ENCODE results near the gene PCNX3.

The PCNX3 gene

DNA sequence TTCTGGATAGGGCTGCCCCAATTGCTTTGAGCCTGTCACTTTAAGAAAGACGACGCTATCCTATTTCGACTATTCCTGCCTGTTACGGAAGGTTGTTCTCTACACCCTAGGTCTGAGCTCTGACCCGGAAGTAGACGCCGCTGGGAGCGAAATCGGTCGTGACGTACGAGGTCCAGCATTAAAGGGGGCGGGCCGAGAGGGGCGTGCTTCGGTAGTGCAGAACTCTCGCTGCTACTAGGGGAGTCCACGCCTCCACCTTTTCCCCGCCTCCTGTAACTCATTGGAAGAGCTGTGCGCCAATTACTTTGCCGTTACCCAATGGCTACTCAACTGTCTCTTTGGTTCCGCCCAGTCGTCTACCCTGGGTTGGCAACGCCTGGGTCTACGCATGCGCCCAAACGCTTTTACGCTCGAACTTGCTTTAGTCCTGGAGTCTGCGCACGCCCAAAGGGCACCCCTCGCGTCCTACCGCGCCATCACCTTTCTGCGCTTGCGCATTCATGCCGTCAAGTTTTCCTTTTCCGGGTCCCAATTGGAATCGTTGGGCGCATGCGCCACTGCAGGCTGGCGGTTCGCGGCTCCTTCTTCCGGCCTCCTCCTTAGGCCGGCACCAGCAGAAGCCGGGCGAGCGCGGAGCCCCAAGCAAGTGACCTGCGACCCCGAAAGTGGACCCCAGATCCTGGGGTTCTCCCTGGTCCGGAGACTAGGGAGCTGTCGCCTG, at the start of gene PCNX3:
PCNX3 (plus strand) TSS at position 548 of the 721 bp plus-strand sequence. CDS start 536 bp downstream, outside the sequence.
- DNase-seq (ENCODE audit: low read depth) = peak; percentile 100

GRCh38 chr11:65569164-65569972, 46.2 kb upstream of the PCNX3 start:
- DNase-seq (ENCODE audit: low read depth) = no peak

- peak; percentile 99 for DNase-seq (ENCODE audit: low read depth)
Measured at GRCh38 chr11:65569973-65570918, 45.3 kb upstream of the PCNX3 start, which contains the start of gene ZNRD2. ZNRD2 (plus strand) TSS chr11:65570477; CDS start chr11:65570492, 15 bp downstream.

DNA sequence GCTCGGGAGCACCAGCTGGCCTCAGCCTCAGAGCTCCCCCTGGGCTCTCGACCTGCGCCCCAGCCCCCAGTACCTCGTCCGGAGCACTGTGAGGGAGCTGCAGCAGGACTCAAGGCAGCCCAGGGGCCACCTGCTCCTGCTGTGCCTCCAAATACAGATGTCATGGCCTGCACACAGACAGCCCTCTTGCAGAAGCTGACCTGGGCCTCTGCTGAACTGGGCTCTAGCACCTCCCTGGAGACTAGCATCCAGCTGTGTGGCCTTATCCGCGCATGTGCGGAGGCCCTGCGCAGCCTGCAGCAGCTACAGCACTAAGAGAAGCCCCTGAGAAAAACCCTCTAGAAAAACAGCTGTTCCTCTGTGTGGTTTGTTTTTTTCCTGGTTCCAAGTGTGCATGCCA, 44.2 kb upstream of the PCNX3 start:
- DNase-seq (ENCODE audit: low read depth) = no peak

DNA sequence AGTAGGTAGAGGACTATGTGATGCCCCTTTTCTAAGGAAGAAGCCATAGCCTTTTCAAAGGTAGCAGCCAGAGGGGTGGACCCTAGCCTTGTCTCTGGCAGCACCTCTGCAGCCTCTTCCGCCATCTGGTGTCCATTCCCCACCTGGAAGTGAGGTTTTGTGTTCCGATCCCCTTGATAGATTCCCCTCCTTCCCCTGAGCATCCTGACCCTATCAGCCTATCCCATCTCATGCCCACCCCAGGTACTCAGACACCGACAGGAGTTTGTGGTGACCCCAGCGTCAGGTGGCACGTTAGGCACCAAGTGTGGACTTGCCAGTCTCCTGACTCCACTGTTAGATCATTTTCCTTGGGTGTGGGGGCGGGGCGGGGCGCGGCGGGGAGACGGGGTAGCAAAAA, 43.6 kb upstream of the PCNX3 start:
- no peak for DNase-seq (ENCODE audit: low read depth)

DNA sequence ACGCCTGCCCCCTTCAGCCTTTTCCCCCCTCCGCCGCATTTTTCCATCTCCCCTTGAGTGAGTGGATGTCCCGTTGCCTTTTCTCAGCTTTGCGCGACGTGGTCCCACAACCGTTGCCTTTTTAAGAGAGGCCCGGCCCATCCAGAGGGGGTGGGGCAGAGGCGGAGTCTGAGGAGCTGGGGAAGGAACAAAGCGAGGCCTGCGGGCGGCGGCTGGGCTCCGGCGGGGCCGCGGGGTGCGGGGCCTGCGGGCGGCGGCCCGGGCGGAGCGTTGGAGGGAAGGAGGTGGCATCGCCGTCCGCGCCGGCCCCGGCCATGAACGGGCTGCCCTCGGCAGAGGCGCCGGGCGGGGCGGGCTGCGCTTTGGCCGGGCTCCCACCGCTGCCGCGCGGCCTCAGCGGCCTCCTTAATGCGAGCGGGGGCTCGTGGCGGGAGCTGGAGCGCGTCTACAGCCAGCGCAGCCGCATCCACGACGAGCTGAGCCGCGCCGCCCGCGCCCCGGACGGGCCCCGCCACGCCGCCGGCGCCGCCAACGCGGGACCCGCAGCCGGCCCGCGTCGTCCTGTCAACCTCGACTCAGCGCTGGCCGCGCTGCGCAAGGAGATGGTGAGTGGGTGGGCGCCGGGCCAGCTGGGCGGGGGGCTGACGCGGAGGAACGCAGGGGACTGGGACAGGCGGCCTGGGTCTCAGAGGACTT, 43.1 kb upstream of the PCNX3 start, which contains the start of gene FAM89B:
FAM89B (plus strand) TSS at position 183 of the 696 bp plus-strand sequence; CDS start at position 315, 132 bp downstream.
- DNase-seq (ENCODE audit: low read depth) = no peak

DNA sequence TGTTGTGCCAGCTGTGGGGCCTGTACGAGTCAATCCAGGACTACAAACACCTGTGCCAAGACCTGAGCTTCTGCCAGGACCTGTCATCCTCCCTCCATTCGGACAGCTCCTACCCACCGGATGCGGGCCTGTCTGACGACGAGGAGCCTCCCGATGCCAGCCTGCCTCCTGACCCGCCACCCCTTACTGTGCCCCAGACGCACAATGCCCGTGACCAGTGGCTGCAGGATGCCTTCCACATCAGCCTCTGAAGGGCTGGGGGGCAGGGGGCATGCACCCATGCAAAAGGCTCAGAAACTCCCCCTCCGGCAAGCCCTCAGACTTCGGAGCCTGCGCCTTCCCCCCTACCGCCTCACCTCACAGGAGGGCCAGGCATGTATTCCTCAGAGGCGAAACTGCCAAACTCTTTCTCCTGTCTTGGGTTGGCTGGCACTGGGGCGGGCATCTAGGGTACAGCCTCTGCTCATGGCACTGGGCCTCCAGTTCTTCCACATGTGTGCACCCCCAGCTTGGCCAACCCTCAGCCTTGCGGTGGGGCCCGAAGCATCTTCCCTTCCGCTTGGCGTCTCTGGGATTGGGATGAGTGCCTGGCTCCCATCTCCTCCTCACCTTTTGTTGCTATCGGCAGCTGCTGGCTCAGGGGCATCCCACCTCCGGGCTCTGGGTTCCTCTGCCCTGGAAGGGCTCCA, 42.0 kb upstream of the PCNX3 start:
- no peak for DNase-seq (ENCODE audit: low read depth)

DNA sequence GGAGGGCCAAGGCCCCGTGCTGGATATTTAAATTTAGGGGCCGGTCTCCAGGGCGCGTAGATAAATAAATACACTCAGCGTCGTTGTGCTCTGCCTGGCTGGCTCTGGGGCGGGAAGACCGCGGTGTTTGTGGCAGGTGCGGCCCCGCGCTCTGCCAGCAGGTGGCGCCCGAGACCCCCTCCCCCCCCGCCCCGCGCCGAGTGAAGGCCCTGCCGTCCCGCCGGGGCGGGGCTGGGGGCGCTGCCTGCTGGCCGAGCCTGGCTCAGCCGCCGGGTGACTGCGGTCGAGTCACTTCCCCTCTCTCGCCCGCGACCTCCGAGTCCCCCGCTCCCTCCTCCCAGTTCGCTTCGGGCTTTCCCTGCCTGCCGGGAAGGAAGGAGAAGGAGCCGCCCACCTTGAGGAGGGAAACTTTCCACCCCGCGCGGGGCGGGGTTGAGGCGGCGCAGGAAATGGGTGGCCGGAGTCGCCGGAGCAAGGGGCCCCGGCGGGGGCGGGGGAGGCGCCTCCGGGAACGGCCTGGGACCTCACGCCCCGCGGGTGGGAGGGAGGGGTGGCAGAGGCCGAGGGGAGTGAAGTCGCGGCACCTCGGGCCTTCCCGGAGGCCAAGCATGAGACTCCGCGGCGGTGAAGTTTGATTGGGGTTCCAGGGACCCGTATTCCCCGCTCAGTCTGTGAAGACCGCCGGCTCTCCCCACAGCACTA, 41.3 kb upstream of the PCNX3 start:
- peak; percentile 89 for DNase-seq (ENCODE audit: low read depth)

GRCh38 chr11:65574811-65575567, 40.6 kb upstream of the PCNX3 start:
- DNase-seq (ENCODE audit: low read depth) = no peak

DNA sequence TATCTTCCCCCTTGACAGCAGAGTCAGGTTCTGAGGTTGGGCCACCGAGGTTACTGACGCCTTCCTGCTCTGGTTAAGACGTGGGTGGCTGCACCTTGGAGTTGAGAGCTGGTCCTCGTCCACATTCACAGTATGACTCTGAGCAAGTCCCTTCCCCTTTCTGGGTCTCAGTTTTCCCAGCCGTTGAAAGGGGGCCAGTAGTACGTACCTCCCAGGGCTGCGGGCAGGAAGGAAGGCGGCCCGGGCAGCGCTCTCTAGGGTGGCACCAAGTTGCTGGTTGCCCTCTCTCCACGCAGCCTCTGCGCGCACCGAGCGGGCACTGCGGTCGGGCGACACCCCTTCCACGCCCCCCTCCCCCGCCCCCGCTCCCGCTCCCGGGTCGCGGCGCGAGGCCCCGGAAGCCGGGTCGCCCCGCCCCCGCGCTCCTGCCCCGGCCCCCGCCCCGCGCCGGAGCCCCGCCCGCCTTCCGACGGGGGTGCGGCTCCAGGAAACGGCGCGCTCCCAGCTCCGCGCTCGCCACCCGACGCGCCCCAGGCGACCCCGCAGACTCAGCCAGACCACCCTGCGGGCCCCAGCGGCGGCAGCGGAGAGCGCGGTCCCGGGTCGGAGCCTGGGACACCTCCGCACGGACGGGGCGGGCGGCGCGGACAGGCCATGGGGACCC, 39.9 kb upstream of the PCNX3 start, which contains the start of gene EHBP1L1:
EHBP1L1 (plus strand) TSS at position 486 of the 664 bp plus-strand sequence. CDS start 250 bp downstream, outside the sequence.
- no peak for DNase-seq (ENCODE audit: low read depth)

GRCh38 chr11:65576232-65576866, 39.2 kb upstream of the PCNX3 start:
- no peak for DNase-seq (ENCODE audit: low read depth)

GRCh38 chr11:65576867-65577755, 38.5 kb upstream of the PCNX3 start:
- no peak for DNase-seq (ENCODE audit: low read depth)

GRCh38 chr11:65577756-65578109, 37.8 kb upstream of the PCNX3 start:
- DNase-seq (ENCODE audit: low read depth) = no peak

DNA sequence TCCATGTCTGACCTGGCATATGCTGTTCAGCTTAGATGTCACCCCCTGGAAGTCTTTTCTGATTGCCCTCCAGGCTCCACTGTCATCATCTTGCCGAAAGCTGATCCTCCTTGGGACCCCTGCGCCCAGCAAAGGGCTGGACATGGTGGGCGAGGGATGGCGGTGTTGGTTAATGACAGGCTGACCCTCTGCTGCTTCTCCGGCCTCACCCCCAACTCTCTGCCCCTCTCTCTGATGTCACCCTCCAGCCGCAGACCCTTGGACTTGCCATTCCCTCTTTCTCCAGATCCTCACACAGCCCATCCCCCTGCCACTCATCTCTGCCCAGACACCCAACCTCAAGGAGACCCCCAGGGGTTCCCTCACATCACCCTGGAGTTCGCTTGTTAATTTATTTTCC, 37.4 kb upstream of the PCNX3 start:
- no peak for DNase-seq (ENCODE audit: low read depth)

GRCh38 chr11:65578667-65579066, 36.9 kb upstream of the PCNX3 start:
- no peak for DNase-seq (ENCODE audit: low read depth)

DNA sequence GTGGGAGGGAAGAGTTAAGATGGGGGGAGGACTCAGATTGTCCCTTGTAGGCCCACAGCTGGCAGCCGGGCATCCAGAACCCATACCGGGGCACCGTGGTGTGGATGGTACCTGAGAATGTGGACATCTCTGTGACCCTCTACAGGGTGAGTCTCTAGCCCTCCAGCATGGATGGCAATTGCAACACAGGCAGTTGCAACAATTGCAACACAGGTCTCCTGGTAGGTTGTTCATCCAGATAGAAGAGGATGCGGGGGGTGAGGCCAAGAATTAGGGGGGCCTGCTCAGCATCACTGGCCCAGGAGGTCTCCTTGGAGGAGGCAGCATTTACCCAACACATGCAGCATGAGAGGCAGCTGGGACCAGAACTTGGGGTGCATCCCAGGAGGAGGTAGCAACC, 36.3 kb upstream of the PCNX3 start:
- DNase-seq (ENCODE audit: low read depth) = no peak

- no peak for DNase-seq (ENCODE audit: low read depth)
Measured at GRCh38 chr11:65580031-65580692, 35.4 kb upstream of the PCNX3 start.
